ENCODE measurements around the gene NSD1. TPM values are rescaled to one million over a fixed set of nuclear protein-coding genes. Genes with fewer than 3 reads are reported as not detected.

Gene NSD1
- total RNA-seq, 1 donor from 2014 or later, result 45.4 TPM

DNA sequence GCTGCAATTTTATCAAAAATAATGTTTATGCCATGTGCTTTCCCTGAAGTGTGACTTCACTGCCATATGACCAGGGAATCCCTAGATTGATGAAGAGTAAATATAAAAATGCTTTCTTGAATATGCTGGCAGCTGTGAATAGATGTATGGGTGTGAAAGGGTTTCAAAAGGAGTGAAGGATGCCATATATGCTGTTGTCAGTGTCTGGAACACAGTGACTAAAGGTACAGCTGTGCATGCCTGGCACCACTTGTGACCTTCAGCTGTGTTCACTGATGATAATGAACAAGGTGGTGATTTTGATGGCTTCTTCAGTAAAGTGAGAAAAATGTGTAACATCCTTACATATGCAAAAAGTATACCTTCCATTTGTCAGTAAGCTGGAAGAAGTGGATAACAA is 100.2 kb downstream of the NSD1 start:
- Histone ChIP-seq H3K36me3 (peaks cover 0 to 19% of the 10 kb centered on the region in 2 donors), H3K27me3 (no peaks in the 10 kb centered on the region), H3K4me1 (peaks cover 24% of the 10 kb centered on the region), H3K27ac (no peak overlapping the region), H3K4me3 (no peak overlapping the region), H3K9me3 (no peaks in the 10 kb centered on the region)
- TF ChIP-seq POLR2AphosphoS5 (IDR thresholded peaks at IDR 0.05; ENCODE audit: insufficient read depth in 1 of 2, low read depth in 1 of 2), result no peak
- TF ChIP-seq POLR2A (IDR thresholded peaks at IDR 0.05), result no peak
- TF ChIP-seq, protein P1, sequence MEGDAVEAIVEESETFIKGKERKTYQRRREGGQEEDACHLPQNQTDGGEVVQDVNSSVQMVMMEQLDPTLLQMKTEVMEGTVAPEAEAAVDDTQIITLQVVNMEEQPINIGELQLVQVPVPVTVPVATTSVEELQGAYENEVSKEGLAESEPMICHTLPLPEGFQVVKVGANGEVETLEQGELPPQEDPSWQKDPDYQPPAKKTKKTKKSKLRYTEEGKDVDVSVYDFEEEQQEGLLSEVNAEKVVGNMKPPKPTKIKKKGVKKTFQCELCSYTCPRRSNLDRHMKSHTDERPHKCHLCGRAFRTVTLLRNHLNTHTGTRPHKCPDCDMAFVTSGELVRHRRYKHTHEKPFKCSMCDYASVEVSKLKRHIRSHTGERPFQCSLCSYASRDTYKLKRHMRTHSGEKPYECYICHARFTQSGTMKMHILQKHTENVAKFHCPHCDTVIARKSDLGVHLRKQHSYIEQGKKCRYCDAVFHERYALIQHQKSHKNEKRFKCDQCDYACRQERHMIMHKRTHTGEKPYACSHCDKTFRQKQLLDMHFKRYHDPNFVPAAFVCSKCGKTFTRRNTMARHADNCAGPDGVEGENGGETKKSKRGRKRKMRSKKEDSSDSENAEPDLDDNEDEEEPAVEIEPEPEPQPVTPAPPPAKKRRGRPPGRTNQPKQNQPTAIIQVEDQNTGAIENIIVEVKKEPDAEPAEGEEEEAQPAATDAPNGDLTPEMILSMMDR (IDR thresholded peaks at IDR 0.05), result no peak
- intact Hi-C loops (cut with DNase I), result no loop called here
- no peak for DNase-seq (ENCODE audit: extremely low spot score in 2 of 2)

DNA sequence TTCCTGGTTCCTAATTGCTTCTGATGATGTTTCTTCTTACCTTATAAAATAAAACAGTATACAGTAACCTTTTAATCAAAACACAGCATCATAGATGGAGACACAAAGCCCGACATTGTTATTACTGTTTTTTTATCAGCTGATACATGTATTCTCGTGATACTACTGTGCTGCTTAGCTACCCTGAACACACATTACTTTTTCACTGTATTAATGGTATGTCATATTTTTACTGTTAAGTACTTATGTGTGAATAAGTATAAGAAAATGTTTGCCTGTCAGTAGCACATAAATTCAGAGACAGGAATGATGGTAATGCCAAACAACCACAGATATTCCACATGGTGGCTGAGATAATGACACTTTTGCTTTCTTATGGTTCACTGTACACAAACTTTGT is 101.3 kb downstream of the NSD1 start:
- TF ChIP-seq, protein P1 (IDR thresholded peaks at IDR 0.05), result no peak
- no peak for TF ChIP-seq POLR2A (IDR thresholded peaks at IDR 0.05)
- intact Hi-C loops (cut with DNase I), result no loop called here
- no peaks in the 10 kb centered on the region for H3K27me3 ChIP-seq
- no peak overlapping the region for H3K27ac ChIP-seq
- DNase-seq (ENCODE audit: extremely low spot score in 2 of 2), result no peak
- H3K36me3 ChIP-seq, result peaks cover 0 to 23% of the 10 kb centered on the region in 2 donors
- H3K4me1 ChIP-seq, result peaks cover 24% of the 10 kb centered on the region
- H3K4me3 ChIP-seq, result no peak overlapping the region
- no peaks in the 10 kb centered on the region for H3K9me3 ChIP-seq

DNA sequence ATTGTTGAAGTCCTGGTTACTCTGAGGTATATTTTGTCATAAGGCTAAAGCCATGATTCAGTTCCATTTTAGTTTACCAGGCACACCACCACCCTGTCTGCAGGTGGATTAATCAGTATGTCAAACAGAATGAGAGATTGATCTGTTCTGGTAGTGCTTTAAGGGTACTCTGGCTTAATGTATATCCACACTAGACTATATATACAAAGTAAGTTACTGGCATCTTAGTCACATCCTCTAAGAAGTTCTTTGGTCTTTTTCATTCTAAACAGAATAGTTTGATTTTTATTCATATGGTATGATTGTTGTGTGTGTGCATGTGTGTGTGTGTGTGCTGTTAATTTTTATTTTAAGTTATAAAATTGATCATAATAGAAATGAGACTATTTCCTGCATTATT is 108.2 kb downstream of the NSD1 start:
- intact Hi-C loops (cut with DNase I), result no loop called here
- Histone ChIP-seq H3K4me1 (no peaks in the 10 kb centered on the region), H3K27me3 (no peaks in the 10 kb centered on the region), H3K27ac (no peak overlapping the region), H3K36me3 (peaks cover 0 to 56% of the 10 kb centered on the region in 2 donors), H3K4me3 (no peak overlapping the region), H3K9me3 (no peaks in the 10 kb centered on the region)
- no peak for DNase-seq (ENCODE audit: extremely low spot score in 2 of 2)
- TF ChIP-seq POLR2AphosphoS5 (IDR thresholded peaks at IDR 0.05; ENCODE audit: insufficient read depth in 1 of 2, low read depth in 1 of 2), result no peak
- no peak for TF ChIP-seq POLR2A (IDR thresholded peaks at IDR 0.05)
- TF ChIP-seq, protein P1 (IDR thresholded peaks at IDR 0.05), result no peak

DNA sequence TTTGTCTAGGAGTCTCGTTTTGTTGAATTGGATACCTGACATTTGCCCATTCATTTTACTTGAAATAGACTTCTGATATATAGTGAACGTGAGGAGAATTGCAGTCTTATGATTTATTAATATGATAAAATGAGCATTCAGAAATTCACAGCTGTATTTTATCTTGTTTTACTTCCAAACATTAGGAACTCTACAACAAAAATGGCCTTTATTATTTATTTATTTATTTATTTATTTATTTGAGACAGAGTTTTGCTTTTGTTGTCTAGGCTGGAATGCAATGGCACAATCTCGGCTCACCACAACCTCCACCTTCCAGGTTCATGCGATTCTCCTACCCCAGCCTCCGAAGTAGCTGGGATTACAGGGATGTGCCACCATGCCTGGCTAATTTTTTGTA is 108.7 kb downstream of the NSD1 start:
- Histone ChIP-seq H3K9me3 (no peaks in the 10 kb centered on the region), H3K27me3 (no peaks in the 10 kb centered on the region), H3K27ac (no peak overlapping the region), H3K36me3 (peaks cover 0 to 62% of the 10 kb centered on the region in 2 donors), H3K4me1 (no peaks in the 10 kb centered on the region), H3K4me3 (no peak overlapping the region)
- intact Hi-C loops (cut with DNase I), result no loop called here
- DNase-seq (ENCODE audit: extremely low spot score in 2 of 2), result no peak
- TF ChIP-seq, protein P1 (IDR thresholded peaks at IDR 0.05), result no peak
- no peak for TF ChIP-seq POLR2AphosphoS5 (IDR thresholded peaks at IDR 0.05; ENCODE audit: insufficient read depth in 1 of 2, low read depth in 1 of 2)
- no peak for TF ChIP-seq POLR2A (IDR thresholded peaks at IDR 0.05)

DNA sequence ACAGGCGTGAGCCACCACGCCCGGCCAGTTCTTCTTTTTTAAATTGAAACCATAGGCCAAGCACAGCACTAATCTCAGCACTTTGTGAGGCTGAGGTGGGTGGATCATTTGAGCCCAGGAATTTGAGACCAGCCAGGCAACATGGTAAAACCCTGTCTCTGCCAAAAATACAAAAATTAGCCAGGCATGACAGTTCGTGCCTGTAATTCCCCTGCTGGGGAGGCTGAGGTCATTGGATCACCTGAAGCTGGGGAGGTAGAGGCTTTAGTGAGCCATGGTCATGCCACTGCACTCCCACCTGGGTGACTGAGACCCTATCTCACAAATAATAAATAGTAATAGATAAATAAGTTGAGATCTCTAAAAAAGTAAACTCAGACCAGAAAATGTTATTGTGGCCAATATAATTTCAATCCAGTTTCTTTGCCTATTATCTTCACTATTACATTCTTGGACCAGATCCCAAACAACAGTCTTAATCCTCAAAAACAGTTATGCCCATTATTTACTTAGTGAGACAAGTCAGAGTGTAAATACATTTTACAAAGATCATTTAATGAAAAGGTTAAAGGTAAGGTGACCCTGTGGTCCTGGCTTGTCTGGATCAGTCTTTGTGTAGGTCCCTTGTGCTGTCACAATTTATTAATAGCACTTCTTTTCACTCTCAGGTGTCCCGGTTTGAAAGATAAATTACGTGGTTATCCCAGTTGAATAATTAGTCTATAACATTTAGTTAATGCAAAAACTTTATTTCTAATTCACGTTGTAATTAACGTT is 116.4 kb downstream of the NSD1 start:
- H3K27ac ChIP-seq, result no peak overlapping the region
- no peak for DNase-seq (ENCODE audit: extremely low spot score in 2 of 2)
- H3K27me3 ChIP-seq, result no peaks in the 10 kb centered on the region
- H3K36me3 ChIP-seq, result peaks cover 0 to 80% of the 10 kb centered on the region in 2 donors
- TF ChIP-seq POLR2AphosphoS5 (IDR thresholded peaks at IDR 0.05; ENCODE audit: insufficient read depth in 1 of 2, low read depth in 1 of 2) (no peak), POLR2A (IDR thresholded peaks at IDR 0.05) (no peak)
- TF ChIP-seq, protein P1 (IDR thresholded peaks at IDR 0.05), result no peak
- no peaks in the 10 kb centered on the region for H3K9me3 ChIP-seq
- no peak overlapping the region for H3K4me3 ChIP-seq
- intact Hi-C loops (cut with DNase I), result no loop called here
- no peaks in the 10 kb centered on the region for H3K4me1 ChIP-seq

Data from vagina (tissue), 2 donors.